Immature natural killer cell (primary cell): ENCODE data around the gene MUC3A. TPM values are rescaled to one million over a fixed set of nuclear protein-coding genes. Genes with fewer than 3 reads are reported as not detected.
"Not testable (repeated sequence)": the region's sequence is repeated elsewhere in the genome, so short reads cannot be mapped to it uniquely, and the experiment has no call there.

Experiments
- DNase-seq, 3 donors: peaks; one replicate each; pipeline ENCODE4 v3.0.0; 2022; ENCODE audit warnings: mixed read lengths in 1 of 3
- H3K27ac Mint-ChIP-seq, 6 donors: one replicate each; pipeline ENCODE4 v1.8.0; 2020; ENCODE audit warnings: mixed read lengths in 6 of 6, mild to moderate bottlenecking in 5 of 6, inconsistent platforms in 4 of 6, moderate library complexity in 3 of 6
- H3K27me3 Mint-ChIP-seq, 3 donors: one replicate each; pipeline ENCODE4 v1.8.0; 2020 to 2021; ENCODE audit warnings: low read depth in 3 of 3, mild to moderate bottlenecking in 3 of 3, mixed read lengths in 3 of 3, moderate library complexity in 3 of 3, inconsistent platforms in 1 of 3
- H3K36me3 Mint-ChIP-seq, 3 donors: one replicate each; pipeline ENCODE4 v1.8.0; 2020; ENCODE audit warnings: mixed read lengths in 3 of 3, inconsistent platforms in 2 of 3, mild to moderate bottlenecking in 2 of 3
- H3K4me1 Mint-ChIP-seq, 2 donors: one replicate each; pipeline ENCODE4 v1.8.0; 2020; ENCODE audit warnings: inconsistent platforms in 2 of 2, mild to moderate bottlenecking in 2 of 2, mixed read lengths in 2 of 2, moderate library complexity in 1 of 2
- H3K4me3 Mint-ChIP-seq, 5 donors: one replicate each; pipeline ENCODE4 v1.8.0; 2020; ENCODE audit warnings: mild to moderate bottlenecking in 5 of 5, mixed read lengths in 5 of 5, inconsistent platforms in 3 of 5, moderate library complexity in 3 of 5
- H3K9me3 Mint-ChIP-seq, 6 donors: one replicate each; pipeline ENCODE4 v1.8.0; 2020; ENCODE audit warnings: mild to moderate bottlenecking in 6 of 6, mixed read lengths in 6 of 6, inconsistent platforms in 4 of 6, moderate library complexity in 3 of 6
- polyA plus RNA-seq, 3 donors: library from polyadenylated mRNA; unstranded; fragments of 300-500 nt; fragmentation: Illumina TruSeq; gene quantifications; one replicate each; pipeline ENCODE4 v1.2.3, GENCODE V29; 2021

MUC3A gene
- polyA plus RNA-seq, 3 donors from 2014 or later: not detected

DNA sequence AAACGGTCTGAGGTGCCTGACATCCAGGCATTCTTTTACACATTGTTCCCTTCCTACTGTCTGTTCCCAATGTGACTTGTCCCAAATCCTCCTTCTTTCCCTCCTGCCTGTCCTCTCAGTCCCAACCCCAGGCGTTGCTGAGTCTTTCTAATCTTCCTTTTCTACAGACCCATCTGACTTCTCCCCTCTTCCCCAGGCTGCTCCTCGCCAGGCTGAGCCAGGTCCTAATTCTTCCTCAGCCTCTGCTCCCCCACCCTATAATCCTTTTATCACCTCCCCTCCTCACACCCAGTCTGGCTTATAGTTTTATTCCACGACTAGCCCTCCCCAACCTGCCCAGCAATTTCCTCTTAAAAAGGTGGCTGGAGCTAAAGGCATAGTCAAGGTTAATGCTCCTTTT lies 25.7 kb upstream of the MUC3A start:
- H3K27ac Mint-ChIP-seq, H3K36me3 Mint-ChIP-seq, H3K9me3 Mint-ChIP-seq, H3K4me3 Mint-ChIP-seq, DNase-seq, H3K4me1 Mint-ChIP-seq: not testable (repeated sequence)
- H3K27me3 Mint-ChIP-seq: peaks cover 5 to 17% (median 10%) of the 10 kb centered on the region in 3 donors

DNA sequence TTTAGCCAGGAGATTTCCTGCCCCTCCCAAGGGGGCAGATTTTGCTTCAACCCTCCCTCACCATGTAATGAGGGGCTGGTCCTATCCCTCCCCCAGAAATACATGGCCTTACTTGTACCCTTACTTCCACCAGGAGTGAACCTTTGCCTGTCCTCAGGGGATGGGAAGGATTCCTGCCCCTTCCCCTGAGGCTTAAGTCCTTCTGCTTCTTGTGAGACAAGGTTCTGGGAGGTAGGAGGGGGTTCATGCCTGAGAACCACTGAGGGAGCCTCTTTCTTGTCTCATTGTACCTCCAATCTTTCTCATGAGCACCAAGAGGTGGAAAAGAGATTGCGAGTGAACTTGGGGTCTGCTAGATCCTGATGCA lies 19.5 kb upstream of the MUC3A start:
- Mint-ChIP-seq H3K4me3 (no peak overlapping the region), H3K27ac (no peak overlapping the region), H3K36me3 (no peaks in the 10 kb centered on the region), H3K4me1 (no peaks in the 10 kb centered on the region), H3K9me3 (peaks cover 0 to 7% (median 2%) of the 10 kb centered on the region in 6 donors), H3K27me3 (peaks cover 3 to 6% (median 4%) of the 10 kb centered on the region in 3 donors)
- DNase-seq: no peak

DNA sequence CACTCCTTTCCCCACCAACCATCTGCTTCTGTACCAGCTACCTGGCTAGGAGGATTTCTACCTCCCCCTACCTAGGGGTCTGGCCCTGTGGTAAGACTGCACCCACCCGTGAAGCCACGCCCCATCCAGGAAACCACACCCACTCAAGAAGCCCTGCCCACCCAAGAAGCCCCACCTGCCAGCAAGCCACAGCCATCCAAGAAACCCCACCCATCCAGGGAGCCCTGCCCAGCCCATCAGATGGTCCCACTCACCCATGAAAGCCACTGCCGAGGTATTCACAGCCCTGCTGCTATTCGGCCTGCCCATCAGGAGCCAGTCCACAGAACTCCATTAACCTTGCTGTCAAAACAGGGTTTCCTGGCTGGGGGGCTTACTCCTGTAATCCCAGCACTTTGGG lies 15.6 kb upstream of the MUC3A start:
- Mint-ChIP-seq H3K4me3 (no peak overlapping the region), H3K27ac (no peak overlapping the region), H3K27me3 (peaks cover 5 to 16% (median 8%) of the 10 kb centered on the region in 3 donors), H3K4me1 (no peaks in the 10 kb centered on the region), H3K9me3 (peaks cover 0 to 8% (median 2%) of the 10 kb centered on the region in 6 donors), H3K36me3 (no peaks in the 10 kb centered on the region)
- DNase-seq: no peak

DNA sequence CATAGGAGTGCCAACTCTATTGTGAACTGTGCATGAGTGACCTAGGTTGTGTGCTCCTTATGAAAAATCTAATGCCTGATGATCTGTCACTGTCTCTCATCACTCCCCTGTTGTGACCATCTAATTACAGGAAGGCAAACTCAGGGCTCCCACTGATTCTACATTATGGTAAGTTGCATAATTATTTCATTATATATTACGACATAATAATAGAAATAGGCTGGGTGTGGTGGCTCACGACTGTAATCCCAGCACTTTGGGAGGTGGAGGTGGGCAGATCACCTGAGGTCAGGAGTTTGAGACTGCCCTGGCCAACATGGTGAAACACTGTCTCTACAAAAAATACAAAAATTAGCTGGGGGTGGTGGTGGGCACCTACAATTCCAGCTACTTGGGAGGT lies 14.0 kb upstream of the MUC3A start:
- not testable (repeated sequence) for H3K4me1 Mint-ChIP-seq, H3K36me3 Mint-ChIP-seq, DNase-seq, H3K27ac Mint-ChIP-seq, H3K4me3 Mint-ChIP-seq
- peaks cover 2 to 20% (median 8%) of the 10 kb centered on the region in 6 donors for H3K9me3 Mint-ChIP-seq
- H3K27me3 Mint-ChIP-seq: peaks cover 11 to 16% (median 11%) of the 10 kb centered on the region in 3 donors

DNA sequence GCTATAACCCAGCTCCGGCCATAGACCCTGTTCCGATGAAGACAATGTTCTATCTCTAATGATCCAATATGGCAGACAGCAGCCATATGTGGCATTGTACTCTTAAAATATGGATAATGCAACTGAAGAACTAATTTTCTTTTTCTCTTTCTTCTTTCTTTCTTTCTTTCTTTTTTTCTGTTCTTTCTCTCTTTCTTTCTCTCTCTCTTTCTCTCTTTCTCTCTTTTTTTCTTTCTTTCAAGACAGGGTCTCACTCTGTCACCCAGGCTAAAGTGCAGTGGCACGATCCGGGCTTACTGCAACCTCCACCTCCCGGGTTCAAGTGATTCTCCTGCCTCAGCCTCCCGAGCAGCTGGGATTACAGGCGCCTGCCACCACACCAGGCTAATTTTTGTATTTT lies 13.2 kb upstream of the MUC3A start:
- Mint-ChIP-seq H3K9me3 (peaks cover 2 to 21% (median 8%) of the 10 kb centered on the region in 6 donors), H3K27me3 (peaks cover 9 to 16% (median 11%) of the 10 kb centered on the region in 3 donors)
- H3K4me3 Mint-ChIP-seq, DNase-seq, H3K36me3 Mint-ChIP-seq, H3K27ac Mint-ChIP-seq, H3K4me1 Mint-ChIP-seq: not testable (repeated sequence)

DNA sequence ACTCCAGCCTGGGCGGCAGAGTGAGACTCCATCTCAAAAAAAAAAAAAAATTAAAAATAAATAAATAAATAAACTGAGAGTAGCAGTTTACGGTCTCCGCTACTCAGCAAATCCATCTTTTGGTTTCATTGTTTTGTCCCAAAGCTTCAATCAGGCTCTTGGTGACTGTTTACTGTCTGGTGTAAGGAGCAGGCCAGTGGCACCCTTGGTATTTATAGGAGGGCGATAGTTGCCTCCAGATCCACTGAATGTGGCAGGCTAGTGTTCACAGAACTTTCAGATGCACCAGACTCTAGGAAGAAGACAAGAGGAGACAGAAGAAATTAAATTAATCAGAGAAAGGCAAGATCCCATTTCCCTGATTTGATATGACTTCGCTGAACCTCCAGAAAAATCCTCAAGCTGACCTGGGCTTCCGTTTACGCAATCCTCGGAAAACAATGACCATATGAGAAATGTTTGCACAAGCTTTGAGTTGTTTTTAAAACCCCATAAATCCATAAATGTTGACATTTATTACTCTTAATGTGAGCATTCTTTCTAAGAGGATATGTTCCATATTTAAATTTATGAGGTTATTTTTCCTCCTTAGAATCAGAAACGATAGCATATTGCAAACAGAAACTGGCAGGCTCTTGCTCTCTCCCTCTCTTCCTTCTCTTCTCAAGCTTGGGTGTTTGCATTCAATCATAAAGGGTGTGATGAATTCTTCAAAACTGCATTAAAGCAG lies 7.1 kb upstream of the MUC3A start:
- Mint-ChIP-seq H3K9me3 (peaks cover 2 to 15% (median 7%) of the 10 kb centered on the region in 6 donors), H3K4me1 (no peaks in the 10 kb centered on the region), H3K36me3 (no peaks in the 10 kb centered on the region), H3K27me3 (peaks cover 4 to 12% (median 8%) of the 10 kb centered on the region in 3 donors), H3K27ac (no peak overlapping the region), H3K4me3 (no peak overlapping the region)
- DNase-seq: no peak

DNA sequence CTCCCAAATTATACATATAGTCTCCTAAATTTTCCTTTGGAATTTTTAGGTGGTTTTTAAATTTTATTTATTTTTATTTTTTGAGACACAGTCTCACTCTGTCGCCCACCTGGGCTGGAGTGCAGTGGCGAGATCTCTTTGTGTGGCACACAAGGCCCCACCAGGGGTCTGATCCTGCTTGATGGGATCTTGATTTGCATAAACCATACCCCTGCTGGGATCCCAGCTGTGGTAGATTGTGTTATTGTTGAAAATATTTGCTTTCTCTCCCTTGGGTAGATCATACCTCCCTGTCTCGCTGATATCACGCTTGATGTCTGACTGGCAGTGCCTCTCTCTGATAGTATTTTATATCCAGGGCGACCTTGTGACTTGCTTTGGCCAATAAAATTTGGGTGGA lies 5.6 kb upstream of the MUC3A start:
- Mint-ChIP-seq H3K9me3 (peaks cover 2 to 15% (median 7%) of the 10 kb centered on the region in 6 donors), H3K27me3 (peaks cover 3 to 6% (median 6%) of the 10 kb centered on the region in 3 donors), H3K4me1 (no peaks in the 10 kb centered on the region), H3K27ac (no peak overlapping the region), H3K36me3 (no peaks in the 10 kb centered on the region), H3K4me3 (no peak overlapping the region)
- no peak for DNase-seq

DNA sequence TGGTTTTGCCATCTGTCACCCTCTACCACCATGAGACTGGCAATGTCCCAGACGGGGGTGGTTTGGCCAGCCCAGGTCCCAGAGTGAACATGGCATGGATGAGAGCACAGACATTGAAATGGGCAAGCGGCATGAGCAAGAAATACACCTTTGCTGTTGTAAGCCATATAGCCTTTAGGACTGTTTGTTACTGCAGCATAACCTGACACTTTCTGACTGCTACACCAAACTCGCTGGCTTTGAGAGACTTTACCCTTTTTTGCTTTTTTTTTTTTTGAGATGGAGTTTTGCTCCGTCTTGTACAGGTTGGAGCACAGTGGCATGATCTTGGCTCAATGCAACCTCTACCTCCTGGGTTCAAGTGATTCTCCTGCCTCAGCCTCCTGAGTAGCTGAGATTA lies 5.2 kb upstream of the MUC3A start:
- no peak overlapping the region for H3K27ac Mint-ChIP-seq
- H3K9me3 Mint-ChIP-seq: peaks cover 2 to 13% (median 6%) of the 10 kb centered on the region in 6 donors

DNA sequence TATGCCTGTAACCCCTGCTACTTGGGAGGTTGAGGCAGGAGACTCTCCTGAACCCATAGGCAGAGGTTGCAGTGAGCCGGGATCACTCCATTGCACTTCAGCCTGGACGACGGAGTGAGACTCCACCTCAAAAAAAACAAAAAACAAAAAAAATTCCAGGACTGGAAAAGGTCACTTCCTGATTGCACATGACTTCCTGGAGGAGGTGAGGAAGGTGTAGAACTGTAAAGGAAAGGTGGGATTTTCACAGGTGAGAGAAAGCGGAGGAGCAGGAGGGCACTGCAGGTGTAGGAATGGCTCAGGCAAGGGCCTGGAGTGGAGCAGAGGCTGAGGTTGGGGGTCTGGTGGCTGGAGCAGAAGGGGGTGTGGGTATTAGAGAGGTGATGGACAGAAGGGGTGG lies 3.2 kb upstream of the MUC3A start:
- peaks cover 0 to 6% (median 3%) of the 10 kb centered on the region in 3 donors for H3K27me3 Mint-ChIP-seq
- H3K27ac Mint-ChIP-seq: no peak overlapping the region
- DNase-seq: no peak
- H3K4me3 Mint-ChIP-seq: no peak overlapping the region
- no peaks in the 10 kb centered on the region for H3K9me3 Mint-ChIP-seq
- no peaks in the 10 kb centered on the region for H3K4me1 Mint-ChIP-seq
- H3K36me3 Mint-ChIP-seq: no peaks in the 10 kb centered on the region

More for the DNA sequence above, 5.2 kb upstream of the MUC3A start:
- no peak for DNase-seq
- H3K4me1 Mint-ChIP-seq: no peaks in the 10 kb centered on the region
- no peaks in the 10 kb centered on the region for H3K36me3 Mint-ChIP-seq
- no peak overlapping the region for H3K4me3 Mint-ChIP-seq
- H3K27me3 Mint-ChIP-seq: peaks cover 3 to 6% (median 6%) of the 10 kb centered on the region in 3 donors

DNA sequence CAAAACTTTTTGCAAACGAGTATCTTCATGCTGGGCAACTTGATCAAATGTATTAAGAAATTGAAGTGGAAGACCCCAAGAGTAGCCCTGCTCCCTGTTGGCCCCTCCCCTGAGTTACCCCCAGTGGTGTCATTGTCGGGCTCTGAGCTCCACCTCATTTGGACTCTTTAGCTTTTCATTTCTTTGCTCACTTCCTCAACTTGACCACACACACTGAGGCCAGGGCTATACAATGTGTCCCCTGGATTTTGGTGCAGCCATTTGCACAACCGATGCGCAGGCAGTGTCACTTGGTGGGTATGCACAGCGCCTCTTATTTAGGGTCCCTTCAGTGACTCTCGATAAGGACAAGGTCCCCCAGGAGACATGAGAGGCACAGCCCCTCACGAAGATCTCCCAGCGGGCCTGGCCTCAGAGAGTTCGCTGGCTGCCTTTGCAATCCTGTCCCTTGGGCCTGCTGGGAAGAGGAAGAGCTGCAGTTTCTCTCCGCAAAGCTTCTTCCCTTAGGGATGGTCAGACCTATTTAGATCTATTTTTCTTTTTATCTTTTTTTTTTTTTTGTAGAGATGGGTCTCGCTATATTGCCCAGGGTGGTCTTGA lies 2.5 kb upstream of the MUC3A start:
- Mint-ChIP-seq H3K36me3 (no peaks in the 10 kb centered on the region), H3K4me1 (no peaks in the 10 kb centered on the region), H3K27me3 (peaks cover 0 to 6% (median 3%) of the 10 kb centered on the region in 3 donors), H3K4me3 (no peak overlapping the region), H3K27ac (no peak overlapping the region), H3K9me3 (no peaks in the 10 kb centered on the region)
- DNase-seq: no peak

DNA sequence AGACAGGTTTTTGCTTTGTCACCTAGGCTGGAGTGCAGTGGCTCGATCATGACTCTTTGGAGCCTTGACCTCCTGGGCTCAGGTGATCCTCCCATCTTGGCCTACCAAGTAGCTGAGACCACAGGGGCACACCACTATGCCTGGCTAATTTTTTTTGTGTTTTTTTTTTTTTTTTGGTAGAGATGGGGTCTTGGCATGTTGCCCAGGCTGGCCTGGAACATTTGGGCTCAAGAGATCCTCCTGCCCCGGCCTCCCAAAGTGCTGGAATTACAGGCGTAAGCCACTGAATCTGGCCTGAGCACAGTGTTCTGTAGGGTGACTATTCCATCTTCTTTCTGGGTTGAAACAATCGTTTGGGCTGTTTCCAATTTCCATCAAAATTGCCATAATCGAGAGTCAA lies 1.5 kb upstream of the MUC3A start:
- Mint-ChIP-seq H3K27ac (no peak overlapping the region), H3K4me3 (no peak overlapping the region), H3K4me1 (no peaks in the 10 kb centered on the region), H3K27me3 (peaks cover 0 to 6% (median 3%) of the 10 kb centered on the region in 3 donors), H3K36me3 (no peaks in the 10 kb centered on the region), H3K9me3 (no peaks in the 10 kb centered on the region)
- DNase-seq: no peak

DNA sequence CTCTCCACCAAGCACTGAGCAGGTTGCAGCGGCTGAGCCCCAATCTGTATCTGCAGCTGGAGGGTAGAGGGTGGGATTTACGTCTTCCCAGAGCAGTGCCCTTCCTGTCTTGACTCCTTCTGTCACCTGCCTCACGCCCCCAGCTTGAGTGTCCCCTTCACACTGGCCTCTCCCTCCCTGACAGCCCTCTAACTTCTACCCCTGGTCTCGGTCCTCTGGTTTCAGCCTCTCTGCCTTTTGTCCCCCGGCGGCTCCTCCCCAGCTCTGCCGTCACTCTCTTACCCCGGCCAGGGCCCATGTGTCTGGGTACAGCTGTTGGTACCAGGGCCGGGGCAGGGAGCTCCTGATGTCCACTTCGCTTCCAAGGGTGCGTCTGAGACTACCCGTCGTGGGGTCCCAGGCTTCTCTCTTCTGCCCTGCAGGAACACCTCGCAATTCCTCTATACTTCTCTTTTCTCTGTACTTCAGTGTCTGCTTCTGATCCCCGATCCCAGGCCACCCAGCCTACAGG lies 654 bp downstream of the MUC3A start:
- H3K27ac Mint-ChIP-seq: no peak overlapping the region
- peaks cover 0 to 3% (median 0%) of the 10 kb centered on the region in 3 donors for H3K27me3 Mint-ChIP-seq
- no peaks in the 10 kb centered on the region for H3K9me3 Mint-ChIP-seq
- no peak overlapping the region for H3K4me3 Mint-ChIP-seq
- no peak for DNase-seq
- H3K36me3 Mint-ChIP-seq: no peaks in the 10 kb centered on the region
- no peaks in the 10 kb centered on the region for H3K4me1 Mint-ChIP-seq

DNA sequence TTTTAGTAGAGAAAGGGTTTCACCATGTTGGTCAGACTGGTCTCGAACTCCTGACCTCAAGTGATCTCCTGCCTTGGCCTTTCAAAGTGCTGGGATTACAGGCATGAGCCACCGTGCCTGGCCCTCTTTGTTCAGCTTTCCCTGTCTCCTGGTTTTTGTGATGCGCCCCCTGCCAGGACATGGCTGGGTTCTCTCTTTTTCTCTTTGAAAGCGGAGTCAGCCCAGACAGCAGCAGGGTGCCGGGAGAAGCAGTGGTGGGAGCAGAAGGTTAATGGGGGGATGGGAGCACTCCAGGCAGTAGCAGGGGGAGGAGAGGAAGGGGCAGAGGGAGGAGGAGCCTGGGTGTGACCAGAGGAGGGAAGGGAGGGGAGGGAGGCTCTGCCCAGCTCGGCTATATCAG lies 1.8 kb downstream of the MUC3A start:
- Mint-ChIP-seq H3K36me3 (no peaks in the 10 kb centered on the region), H3K4me1 (no peaks in the 10 kb centered on the region), H3K27me3 (peaks cover 0 to 3% (median 0%) of the 10 kb centered on the region in 3 donors), H3K4me3 (no peak overlapping the region), H3K27ac (no peak overlapping the region), H3K9me3 (no peaks in the 10 kb centered on the region)
- no peak for DNase-seq

DNA sequence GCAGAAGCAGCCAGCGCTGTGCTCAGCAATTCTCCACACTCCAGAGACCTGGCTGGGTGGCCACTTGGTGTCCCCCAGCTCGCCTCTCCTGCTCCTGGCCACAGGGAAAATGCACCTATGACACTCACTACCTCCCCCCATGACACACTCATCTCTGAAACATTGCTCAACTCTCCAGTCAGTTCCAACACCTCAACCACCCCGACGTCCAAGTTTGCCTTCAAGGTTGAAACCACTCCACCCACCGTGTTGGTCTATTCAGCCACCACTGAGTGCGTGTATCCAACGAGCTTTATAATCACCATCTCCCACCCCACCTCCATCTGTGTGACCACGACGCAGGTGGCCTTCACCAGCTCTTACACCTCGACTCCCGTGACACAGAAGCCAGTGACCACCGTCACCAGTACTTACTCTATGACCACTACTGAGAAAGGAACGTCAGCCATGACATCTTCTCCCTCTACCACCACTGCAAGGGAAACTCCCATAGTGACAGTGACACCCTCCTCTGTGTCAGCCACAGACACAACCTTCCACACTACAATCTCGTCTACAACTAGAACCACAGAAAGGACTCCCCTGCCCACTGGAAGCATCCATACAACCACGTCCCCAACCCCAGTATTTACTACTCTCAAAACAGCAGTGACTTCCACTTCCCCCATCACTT lies 2.7 kb downstream of the MUC3A start:
- Mint-ChIP-seq H3K36me3 (no peaks in the 10 kb centered on the region), H3K27ac (no peak overlapping the region), H3K27me3 (peaks cover 0 to 3% (median 0%) of the 10 kb centered on the region in 3 donors), H3K9me3 (no peaks in the 10 kb centered on the region), H3K4me3 (no peak overlapping the region), H3K4me1 (no peaks in the 10 kb centered on the region)
- no peak for DNase-seq
